Umbilical cord (tissue), 2 donors: ENCODE data around the gene FAM47A. TPM values are rescaled to one million over a fixed set of nuclear protein-coding genes. Genes with fewer than 3 reads are reported as not detected.

Experiments used
- DNase-seq: peaks from one replicate; pipeline ENCODE4 v3.0.0-alpha.2; 2015; ENCODE audit warnings: low spot score
- total RNA-seq: library from RNA; depleted of rRNA; stranded (reverse); fragments of >200 nt; gene quantifications from one replicate; pipeline ENCODE4 v1.2.3, GENCODE V29; 2014; ENCODE audit warnings: low replicate concordance; ENCODE audit not compliant: insufficient read depth

Gene FAM47A
- not detected for total RNA-seq

DNA sequence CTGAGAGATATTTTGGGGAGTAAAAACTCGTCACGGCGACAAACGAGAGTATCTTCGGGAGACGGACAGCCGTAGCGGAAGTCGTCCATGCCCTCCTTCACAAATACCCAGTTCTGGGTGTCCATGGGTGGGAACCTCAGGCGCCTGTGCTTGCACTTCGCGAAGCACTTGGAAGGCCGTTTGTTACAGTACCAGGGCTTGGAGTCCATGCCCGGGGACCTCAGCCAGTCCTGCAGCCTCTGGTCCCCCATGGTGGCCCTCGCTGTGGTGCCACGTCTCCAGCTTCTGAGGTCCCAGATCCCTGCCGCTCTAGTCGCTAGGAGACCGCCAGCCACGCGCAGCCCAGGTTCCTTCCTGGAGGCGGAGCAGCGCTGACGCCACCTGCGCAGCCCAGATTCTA is at the start of gene FAM47A:
Gene FAM47A, minus strand, starts transcription at position 287 of the 400 bp plus-strand sequence. Its CDS starts 36 bp downstream, at position 251.
- DNase-seq: no peak

DNA sequence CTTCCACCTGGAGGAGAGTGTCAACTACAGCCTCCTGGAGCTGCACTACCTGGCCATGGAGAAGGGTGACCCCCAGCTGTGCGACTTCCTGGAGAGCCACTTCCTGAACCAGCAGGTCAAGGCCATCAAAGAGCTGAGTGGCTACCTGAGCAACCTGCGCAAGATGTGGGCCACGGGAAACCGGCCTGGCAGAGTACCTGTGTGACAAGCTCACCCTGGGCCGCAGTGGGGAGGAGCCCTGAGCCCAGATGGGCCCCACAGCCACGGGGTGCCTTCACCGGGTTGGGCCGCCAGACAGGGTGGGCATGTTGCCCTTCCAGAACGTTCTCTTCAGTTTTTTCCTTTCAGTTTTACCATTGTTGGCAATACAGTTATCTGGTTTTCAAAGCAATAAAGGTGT is 15.2 kb upstream of the FAM47A start:
- DNase-seq: no peak

DNA sequence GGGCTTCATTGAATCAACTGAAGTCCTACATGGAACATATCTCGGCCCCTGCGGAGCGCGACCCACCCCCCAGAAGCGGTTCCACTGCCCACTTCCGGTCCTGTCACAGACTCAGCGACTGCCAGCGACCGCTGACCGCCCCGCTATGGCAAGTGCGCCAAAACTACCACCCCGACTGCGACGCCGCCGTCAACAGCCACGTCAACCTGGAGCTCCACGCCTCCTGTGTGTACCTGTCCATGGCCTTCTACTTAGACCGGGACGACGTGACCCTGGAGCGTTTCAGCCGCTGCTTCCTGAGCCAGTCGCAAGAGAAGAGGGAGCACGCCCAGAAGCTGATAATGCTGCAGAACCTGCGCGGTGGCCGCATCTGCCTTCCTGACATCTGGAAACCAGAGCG is 14.8 kb upstream of the FAM47A start:
- no peak for DNase-seq

DNA sequence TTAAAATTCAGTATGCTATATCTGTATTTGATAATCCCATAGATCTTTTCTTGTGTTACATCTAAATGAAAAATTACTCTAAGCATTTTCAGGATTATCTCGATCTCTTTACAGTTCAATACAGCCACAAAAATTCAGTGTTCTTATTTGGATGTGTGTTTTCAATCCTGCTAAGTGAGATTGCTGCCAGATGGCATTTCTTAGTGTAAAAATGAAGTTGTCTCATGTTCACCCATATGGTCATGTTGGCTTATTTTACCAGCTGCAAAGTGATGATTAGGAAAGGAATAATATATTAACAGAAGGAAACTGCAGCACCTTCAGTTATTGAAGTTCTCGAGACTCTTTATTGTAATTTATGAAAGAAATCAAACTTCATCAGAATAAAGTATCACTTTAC is 12.1 kb upstream of the FAM47A start:
- DNase-seq: no peak

DNA sequence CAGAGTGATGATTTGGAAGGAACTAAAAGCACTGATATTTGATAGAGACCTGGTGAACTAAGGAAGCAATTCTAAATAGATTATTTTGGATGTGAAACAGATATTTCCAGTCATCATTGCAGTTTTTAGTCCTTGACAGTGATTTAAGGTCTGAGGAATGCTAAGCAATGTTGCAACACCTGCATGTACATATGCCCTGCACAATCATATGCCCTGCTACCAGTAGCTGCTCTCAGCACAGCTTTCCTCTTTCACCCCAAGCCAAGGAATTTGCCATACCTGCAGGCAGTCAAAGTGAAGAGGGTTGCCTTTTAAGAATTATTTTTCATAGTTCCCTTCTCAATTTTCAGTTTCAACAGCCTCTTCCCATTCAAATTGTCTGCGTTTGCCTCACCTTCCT is 8.7 kb upstream of the FAM47A start:
- DNase-seq: no peak

DNA sequence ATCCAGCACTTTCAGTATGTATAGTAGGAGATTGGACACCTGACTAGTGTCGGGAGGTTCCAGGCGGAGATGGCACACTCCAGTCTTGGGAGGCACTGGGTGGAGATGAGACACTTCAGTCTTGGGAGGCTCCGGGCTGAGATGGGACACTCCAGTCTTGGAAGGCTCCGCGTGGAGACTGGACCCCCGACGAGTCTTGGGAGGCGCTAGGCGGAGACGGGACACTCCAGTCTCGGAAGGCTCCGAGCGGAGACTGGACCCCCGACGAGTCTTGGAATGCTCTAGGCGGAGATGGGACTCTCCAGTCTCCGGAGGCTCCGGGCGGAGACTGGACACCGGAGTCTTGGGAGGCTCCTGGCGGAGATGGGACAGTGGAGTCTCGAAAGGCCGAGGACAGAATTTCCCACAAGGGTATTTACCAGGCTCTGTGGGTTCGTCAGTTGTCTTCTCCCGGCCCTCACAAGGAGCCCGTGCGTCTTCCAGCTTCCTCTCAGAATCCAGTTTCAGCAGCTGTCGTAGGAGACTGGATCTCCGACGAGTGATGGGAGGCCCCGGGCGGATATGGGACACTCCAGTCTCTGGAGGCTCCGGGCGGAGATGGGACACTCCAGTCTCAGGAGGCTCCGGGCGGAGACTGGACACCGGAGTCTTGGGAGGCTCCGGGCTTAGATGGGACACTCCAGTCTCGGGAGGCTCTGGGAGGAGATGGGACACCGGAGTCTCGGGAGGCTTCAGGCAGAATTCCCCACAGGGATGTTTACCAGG is 952 bp downstream of the FAM47A start:
- no peak for DNase-seq

DNA sequence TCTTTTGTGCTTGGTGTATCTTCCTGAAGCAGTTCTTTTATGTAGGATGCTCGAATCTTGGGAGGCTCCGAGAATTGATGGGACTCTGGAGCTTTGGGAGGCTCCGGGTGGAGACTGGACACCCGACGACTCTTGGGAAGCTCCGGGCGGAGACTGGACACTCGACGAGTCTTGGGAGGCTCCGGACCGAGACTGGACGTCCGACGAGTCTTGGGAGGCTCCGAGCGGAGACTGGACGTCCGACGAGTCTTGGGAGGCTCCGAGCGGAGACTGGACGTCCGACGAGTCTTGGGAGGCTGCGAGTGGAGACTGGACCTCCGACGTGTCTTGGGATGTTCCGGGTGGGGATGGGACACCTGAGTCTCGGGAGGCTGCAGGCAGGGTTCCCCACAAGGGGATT is 1.6 kb downstream of the FAM47A start:
- DNase-seq: no peak

DNA sequence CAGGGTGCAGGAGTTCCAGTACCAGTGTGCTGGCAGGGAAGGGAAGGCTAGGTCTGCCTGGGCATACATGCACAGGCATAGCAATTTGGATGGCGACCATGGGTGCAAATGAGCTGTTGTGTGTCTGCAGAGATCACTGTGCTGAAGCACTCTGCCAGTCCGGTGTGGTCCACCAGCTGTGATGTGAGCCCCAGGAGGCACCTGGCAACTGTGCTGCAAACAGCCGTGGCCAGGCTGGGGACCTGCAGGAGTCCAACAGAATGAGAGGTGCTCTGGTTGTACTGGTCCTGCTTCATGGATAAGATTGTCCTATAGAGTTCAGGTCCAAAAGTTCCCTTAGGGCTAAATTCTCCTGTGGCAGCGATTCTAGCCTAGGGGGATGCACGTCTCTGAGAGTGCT is 6.1 kb downstream of the FAM47A start:
- no peak for DNase-seq

DNA sequence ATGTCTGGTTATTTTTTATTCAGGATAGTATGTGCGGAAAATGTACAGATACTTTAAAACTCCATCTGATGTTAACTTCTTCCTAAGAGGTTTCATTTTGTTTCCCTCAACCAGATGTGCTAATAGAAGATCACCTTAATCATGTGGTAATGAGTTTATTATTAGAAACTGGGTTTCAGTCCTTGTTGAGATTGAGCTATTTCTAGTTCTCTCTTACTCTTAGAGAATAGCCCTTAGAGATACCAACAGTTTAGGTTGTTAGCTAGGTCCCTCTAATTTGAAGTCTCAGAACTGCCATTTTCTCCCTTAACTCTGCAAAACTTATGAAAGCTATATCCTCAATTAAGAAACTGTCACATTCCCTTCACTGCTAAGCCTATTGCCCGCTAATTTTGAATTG is 13.0 kb downstream of the FAM47A start:
- DNase-seq: no peak

DNA sequence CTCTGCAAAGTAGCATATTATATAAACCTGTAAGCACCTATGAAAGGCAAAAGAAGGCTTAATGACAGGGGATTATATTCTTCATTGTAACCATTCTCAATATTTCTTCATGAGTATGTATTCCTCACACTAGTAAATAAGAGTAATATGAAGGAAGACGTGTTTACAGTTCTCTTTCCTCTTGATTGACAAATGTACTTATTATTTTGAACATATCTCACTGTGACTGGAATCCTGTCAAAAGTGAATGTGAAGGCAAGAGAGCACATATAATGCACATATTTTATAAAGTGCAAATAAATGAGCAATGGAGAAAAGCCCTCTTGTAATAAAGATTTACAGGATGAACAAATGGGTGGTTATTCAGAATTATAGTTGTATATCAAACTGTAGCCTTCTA is 19.7 kb downstream of the FAM47A start:
- DNase-seq: no peak
